Measurements from ENCODE around the gene DAPK1.

DAPK1 gene

GRCh38 chr9:87682085-87682484, 184.4 kb downstream of the DAPK1 start:
- no peak for DNase-seq (ENCODE audit: low read depth in 2 of 2, low spot score in 1 of 2)

DNA sequence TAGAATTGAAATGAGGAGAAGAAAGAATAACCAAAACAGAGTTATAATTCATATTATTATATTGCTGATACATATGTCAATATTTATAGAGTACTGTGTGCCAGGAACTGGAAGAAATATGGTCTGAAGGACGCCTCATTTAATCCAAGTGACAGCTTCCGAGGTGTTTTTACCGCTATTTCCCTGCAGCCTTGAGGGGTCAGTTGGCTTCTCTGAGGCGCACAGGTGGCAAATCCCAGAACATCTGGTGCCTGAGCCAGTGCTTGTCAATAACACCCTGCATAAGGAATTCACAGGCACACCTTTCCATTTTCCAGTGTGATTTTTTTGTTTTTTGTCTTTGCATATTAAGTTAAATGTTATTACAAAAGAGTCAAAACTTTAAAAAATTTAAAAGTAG, 185.0 kb downstream of the DAPK1 start:
- no peak for DNase-seq (ENCODE audit: low read depth in 2 of 2, low spot score in 1 of 2)

DNA sequence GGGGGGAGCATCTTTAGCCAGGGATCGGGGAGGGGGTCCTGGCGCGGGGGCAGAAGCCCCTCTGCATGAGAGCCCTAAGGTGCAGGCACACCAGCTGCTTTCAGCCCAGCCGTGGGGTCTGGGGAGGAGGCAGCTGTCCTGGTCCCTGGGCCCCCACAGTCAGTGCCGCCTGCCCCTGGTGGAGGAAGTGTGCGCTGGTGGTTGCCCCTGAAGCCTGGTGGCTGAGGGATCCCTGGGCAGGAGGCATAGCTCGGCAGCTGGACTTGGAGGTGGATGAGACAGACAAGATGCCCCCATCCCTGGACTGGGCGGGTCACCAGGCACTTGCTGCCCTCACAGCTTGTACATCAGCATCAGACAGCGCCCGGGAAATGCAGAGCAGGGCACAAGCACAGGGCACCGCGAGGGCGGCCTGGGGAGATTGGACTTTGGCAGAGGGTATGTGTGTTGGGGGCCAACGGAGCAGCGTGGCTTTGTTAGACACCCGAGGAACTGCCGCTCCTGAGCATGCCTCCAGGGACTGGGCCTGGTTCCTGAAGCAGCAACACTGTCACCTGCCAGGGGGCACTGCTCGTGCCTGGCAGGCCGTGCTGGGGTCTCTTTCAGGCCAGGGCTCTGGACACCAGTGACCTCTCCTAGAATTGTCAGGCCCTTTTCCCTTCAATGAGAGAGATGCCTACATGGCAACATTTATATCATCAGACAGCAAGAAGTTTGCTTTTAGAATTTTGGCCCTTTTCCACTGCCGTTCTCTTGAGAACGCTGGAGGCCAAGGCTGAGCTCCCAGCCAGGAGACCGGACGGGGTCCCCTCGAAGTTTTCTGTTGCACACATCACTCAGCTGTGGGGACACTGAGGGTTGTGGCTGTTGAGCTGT, 186.3 kb downstream of the DAPK1 start:
- DNase-seq (ENCODE audit: low read depth in 2 of 2, low spot score in 1 of 2), result no peak

DNA sequence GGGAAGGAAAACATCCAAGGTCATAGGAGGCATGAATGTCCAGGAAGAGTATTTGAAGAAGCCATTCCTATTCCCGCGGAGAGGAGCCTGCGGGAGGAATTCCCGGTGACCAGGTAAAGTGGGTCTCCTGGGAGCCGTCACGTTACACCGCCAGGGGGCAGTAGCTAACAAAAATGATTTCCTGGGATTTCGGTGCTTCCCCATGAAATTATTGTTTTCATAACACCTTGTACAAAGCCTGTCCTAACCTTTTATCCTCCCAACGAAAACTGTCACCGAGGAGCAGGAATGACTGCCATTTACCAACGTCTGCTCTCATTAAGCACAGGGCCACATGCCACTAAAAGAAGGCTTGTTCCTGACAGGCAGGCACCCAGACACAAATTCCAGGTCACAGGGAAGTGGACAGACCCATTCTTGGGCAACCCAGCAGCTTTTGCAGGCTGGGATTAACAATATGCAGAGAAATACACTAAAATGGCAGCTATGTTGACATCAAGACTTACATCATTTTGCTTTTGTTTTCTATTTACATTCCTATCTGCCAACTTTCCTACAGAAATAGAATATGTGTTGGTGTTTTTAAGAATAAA, 187.1 kb downstream of the DAPK1 start:
- DNase-seq (ENCODE audit: low read depth in 2 of 2, low spot score in 1 of 2), result no peak

DNA sequence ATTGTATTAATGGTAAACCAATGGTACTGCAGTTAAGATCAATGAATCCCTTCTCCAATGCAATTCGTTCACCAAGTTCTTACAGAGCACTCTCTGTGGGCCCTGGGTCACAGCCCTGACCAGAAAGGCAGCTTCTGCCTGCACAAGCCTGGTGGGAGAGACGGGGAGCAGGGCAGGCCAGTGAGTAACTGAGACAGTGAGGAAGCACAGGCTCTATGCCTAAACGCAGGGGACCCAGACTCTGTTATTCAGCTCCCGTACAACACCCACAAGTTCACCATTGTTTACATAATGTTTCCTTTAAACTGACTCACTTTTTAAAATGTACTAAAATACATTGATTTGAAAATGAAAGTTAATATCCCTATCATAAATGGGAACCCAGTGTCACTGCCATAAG, 187.8 kb downstream of the DAPK1 start:
- no peak for DNase-seq (ENCODE audit: low read depth in 2 of 2, low spot score in 1 of 2)

GRCh38 chr9:87685871-87686519, 188.3 kb downstream of the DAPK1 start:
- no peak for DNase-seq (ENCODE audit: low read depth in 2 of 2, low spot score in 1 of 2)

- DNase-seq (ENCODE audit: low read depth in 2 of 2, low spot score in 1 of 2), result no peak
Measured at GRCh38 chr9:87686520-87687090, 188.9 kb downstream of the DAPK1 start.

- DNase-seq (ENCODE audit: low read depth in 2 of 2, low spot score in 1 of 2), result no peak
Measured at GRCh38 chr9:87687207-87687606, 189.5 kb downstream of the DAPK1 start.

GRCh38 chr9:87694236-87694755, 196.6 kb downstream of the DAPK1 start:
- DNase-seq (ENCODE audit: low read depth in 2 of 2, low spot score in 1 of 2), result no peak

DNA sequence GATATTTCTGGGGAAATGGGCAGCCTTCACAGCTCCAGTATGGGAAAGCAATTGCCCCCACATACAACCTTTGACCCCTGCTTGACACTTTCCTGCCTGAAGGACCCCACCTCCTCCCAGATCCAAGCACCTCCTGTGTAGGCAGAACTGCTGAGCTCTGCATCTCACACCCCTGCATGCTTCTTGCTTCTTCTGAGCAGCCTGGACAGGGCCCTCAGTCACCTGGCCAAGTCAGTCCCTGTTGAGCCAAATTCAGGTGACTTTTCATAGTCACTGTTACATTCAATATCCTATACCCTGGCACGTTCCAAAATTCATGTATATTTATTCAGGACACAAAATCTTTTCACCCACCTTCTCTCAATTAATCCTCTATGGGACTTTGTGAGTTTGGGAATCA, 197.9 kb downstream of the DAPK1 start:
- no peak for DNase-seq (ENCODE audit: low read depth in 2 of 2, low spot score in 1 of 2)

DNA sequence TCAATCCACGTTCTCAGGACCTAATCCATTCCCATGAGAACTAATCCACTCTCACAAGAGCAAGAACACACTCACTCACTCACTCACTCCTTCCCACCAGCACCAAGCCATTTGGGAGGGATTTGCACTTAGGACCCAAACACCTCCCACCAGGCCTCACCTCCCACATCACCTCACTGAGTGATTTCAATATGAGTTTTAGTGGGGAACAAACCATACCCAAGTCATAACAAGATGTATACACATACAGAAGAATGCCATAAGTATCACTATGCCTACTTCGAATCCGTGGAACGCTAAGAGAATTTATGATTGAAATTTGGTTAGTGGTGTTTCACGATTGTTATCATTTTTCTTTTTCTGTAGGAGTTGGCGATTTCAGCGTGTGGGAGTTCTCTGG, 199.0 kb downstream of the DAPK1 start:
- no peak for DNase-seq (ENCODE audit: low read depth in 2 of 2, low spot score in 1 of 2)

DNA sequence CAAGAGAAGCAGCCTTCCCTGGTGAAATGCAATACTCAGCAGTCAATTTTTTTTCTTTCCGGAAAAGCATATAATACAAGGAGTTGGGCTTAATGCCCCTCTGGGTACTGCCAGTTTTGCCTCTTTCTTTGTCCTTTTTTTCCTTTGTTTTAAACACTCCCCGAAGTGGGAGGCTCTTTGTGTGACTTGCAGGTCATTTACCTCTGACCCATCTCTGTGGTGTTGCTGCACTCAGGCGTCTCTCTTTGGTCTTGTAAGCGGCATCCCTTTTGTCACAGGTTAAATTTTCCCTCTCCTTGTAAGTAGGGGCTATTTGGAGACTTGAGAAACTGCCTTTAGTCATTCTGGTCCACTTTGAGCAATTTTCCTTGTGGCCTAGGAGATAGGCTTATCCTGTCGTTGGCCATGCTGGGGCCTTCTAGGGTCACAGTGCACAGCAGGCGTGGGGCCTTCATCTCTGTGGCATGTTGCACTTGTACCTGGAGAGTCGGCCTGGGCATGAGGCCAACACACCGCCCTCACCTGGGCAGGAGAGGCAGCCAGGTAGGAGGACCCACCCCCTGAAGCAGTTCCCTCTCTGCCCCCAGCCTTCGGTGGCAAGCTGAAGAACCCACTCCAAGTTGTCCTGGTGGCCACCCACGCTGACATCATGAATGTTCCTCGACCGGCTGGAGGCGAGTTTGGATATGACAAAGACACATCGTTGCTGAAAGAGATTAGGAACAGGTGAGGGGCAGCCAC, 200.6 kb downstream of the DAPK1 start:
- no peak for DNase-seq (ENCODE audit: low read depth in 2 of 2, low spot score in 1 of 2)

DNA sequence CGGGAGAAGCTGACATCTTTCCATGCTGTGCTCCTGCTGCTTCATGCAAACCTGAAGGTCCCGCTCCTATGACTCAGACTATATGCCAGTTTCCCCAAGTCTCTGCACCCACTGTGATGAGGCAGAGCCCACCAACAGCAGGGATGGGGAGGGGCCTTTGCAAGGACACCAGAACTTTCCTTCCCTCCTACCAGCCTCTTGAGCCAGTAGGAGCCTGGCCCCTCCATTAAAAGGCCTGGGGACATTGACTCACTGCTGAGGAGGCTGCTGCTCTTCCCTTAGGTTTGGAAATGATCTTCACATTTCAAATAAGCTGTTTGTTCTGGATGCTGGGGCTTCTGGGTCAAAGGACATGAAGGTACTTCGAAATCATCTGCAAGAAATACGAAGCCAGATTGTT, 202.2 kb downstream of the DAPK1 start:
- no peak for DNase-seq (ENCODE audit: low read depth in 2 of 2, low spot score in 1 of 2)

- DNase-seq (ENCODE audit: low read depth in 2 of 2, low spot score in 1 of 2), result no peak
Measured at GRCh38 chr9:87701491-87701890, 203.8 kb downstream of the DAPK1 start.

DNA sequence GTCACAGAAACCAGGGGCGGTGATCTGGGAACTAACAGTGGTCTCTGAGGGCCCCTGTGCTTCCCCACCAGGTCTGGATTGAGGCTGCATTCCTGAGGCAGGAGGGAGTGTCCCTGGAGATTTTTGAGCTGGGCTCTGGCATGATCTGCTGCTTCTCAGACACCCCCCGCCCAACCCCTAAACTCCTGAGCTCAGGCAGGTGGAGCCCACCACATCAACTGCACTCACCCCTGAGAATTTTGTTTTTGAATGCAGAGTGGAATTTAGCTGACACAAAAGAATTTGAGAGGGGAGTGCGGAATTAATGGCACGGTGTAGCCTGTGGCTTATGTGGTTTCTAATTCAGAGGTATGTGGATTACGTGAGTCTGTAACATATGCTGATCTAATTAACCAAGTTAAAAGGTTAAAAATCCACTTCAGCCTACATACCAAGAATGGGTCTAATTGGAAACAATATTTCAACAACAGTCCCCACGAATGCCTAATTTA, 204.3 kb downstream of the DAPK1 start:
- no peak for DNase-seq (ENCODE audit: low read depth in 2 of 2, low spot score in 1 of 2)

GRCh38 chr9:87702921-87703320, 205.3 kb downstream of the DAPK1 start:
- no peak for DNase-seq (ENCODE audit: low read depth in 2 of 2, low spot score in 1 of 2)

- DNase-seq (ENCODE audit: low read depth in 2 of 2, low spot score in 1 of 2), result no peak
Measured at GRCh38 chr9:87703636-87704276, 206.1 kb downstream of the DAPK1 start.

GRCh38 chr9:87704342-87704741, 206.7 kb downstream of the DAPK1 start:
- no peak for DNase-seq (ENCODE audit: low read depth in 2 of 2, low spot score in 1 of 2)

GRCh38 chr9:87706066-87706739, 208.5 kb downstream of the DAPK1 start:
- DNase-seq (ENCODE audit: low read depth in 2 of 2, low spot score in 1 of 2), result no peak
